CD4-positive, alpha-beta T cell treated with Interleukin-4 for 1 hour (primary cell): ENCODE measurements around the gene CENPM.

ENCODE experiments used
- DNase-seq, 2 donors: peaks; one replicate each; pipeline ENCODE4 v3.0.0-alpha.2; 2020 to 2022

CENPM gene

DNA sequence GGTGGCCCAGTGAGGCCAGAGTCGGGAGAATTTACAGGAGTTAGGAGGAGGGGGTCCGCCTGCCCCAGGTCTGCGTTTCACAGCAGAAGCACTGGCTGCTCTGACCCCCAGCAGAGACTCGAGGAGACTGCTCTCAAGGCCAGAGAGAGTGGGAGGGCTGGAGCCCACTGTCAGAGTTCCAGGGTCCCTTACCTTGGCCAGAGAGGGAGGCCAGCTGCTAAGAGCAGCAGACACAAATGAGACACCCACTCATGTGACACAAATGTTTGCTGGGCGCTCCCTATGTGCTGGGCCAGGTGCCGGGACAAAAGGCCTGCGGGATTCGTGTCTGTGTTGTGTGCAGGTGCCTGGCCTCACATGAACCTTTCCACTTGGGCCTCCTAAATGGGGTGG lies 17.5 kb downstream of the CENPM start:
- no peak for DNase-seq

DNA sequence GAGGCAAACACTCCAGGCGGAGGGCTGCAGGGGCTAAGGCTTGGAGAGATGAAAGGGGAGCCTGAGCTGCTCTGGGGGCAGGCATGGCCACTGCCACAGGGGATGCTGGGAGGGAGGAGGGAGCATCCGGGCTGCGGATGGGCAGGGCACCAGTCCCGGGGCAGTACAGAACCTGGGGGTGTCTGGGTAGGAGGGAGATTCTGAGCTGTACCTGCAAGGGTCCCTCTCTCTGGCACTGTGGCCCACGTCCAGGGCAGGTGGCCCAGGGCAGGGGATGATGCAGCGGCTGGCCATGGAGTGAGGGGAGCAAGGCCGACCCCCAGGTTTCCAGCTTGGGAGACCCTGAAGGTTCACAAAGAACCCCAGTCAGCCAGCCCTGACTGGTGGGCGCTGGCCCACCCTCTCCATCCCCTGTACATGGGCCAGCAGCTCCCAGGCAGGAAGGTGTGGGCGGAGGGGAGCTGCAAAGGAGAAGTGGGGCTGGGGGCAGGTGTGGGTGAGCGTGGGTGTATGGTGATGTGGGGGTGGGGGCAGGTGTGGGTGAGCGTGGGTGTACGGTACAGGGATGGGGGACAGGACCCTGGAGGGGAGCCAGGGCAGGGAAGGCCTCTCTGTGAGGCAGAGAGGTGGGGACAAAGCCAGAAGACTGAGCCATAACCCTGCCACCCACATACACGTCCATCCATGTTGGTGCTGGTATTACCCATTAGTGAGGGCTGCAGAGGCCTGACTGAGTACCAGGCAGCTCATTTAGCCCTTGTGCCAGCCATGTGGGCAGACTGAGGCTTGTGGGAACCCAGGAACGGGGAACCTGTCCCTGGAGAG lies 18.1 kb downstream of the CENPM start:
- peak in 1 of 2 donors; percentile 64 for DNase-seq

DNA sequence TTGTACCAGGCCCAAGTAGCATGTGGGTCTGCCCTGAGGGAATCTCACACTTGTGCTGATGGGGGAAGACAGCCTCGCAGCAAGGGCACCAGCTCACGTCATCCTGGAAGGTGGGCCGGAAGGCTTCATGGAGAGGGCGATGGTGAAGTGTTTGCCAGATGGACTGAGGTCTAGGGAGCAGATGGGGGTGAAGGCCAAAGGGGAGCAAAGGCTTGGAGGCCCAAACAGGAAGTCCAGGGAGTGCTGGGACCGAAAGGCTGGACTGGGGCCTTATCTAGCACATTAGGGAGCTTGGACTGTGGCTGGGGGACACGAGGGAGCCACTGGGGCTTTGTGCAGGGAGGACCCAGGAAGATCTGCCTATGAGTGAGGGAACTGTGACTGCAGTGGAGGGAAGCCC lies 19.1 kb downstream of the CENPM start:
- no peak for DNase-seq

DNA sequence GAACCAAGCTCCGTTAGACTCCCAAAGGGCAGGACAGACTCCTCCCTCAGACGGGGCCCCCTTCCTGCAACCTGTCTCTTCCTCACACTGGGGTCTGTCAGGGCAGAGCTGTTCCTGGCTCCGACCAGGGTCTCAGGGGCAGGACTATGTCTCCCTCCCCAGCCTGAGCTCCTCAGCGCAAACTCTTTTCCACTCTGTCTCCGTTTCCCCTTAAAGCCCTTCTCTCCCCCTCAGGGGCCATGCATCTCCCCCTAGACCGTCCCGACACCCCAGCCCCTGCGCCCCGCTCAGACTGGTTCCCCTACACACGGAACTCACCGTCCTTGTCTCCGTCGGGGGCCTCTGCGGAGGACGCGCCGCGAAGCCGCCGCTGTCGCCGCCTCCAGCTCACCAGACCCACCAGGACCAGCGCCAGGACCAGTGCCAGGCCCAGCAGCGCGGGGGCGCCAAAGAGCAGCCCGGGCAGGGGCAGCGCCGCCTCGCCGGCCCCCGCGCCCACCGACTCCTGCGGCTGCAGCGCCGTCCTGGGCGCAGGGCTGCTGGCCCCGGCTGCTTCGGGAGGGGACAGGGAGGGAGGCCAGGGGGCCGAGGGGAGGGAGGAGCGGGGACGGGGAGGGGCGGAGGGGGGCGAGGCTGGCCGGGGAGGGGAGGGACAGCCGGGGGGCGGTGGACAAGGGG lies 21.0 kb downstream of the CENPM start:
- DNase-seq: peak; percentile 78 to 79

DNA sequence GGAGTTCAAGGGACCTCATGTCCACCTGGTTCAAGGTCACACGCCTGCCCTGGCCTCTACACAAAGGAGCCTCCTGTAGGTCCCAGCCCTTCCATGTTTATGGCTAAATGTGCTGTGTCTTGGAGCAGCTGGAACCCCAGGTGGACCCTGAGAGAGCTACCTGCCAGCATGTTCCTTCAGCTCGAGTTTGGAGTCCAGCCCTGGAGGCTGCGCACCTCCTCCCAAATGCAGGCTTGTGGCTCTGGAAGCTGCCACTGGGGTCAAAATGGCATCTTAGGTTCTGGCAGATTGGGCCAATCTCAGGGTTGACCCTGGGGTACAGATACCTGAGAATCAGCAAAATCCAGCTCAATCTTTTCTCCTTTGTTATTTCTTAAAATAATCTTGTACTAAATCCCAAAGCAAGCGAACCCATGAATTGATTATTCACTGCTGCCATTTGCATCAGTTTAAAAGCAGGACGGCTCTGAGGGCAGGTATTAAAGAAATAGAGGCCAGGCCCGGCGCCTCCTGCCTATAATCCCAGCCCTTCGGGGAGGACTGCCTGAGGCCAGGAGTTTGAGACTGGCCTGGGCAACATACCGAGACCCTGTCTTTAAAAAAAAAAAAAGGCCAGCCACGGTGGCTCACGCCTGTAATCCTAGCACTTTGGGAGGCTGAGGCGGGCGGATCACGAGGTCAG lies 23.2 kb downstream of the CENPM start:
- no peak for DNase-seq

DNA sequence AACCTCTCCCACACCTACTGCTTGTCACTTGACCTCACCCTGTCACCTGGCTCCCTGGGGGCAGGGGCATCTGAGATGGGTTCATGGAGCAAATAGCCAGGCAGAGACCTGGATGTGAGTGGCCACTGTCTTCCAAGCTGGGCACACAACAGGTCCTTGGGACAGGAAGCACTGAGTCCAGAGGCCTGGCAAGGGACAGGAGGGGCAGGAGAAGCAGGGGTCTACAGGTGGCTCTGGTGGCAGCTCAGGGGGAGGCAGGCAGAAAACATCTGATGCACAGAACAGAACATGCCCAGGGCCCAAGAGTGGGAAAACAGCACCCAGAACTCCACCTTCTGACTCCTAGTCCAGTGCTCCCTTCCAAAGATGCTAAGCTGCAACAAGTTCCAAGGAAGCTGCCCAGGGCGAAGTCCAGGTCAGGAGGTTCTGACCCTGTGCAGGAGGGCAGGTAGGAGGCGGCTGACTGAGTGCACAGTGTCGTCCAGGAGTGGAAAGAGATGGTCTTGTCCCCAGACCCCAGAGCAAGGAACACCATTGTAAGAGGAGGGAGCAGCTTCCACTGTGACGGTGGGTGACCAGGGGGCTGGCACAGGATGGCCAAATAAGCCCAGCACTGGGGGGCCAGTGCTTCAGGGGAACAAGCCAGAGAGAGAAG lies 23.9 kb downstream of the CENPM start:
- no peak for DNase-seq

DNA sequence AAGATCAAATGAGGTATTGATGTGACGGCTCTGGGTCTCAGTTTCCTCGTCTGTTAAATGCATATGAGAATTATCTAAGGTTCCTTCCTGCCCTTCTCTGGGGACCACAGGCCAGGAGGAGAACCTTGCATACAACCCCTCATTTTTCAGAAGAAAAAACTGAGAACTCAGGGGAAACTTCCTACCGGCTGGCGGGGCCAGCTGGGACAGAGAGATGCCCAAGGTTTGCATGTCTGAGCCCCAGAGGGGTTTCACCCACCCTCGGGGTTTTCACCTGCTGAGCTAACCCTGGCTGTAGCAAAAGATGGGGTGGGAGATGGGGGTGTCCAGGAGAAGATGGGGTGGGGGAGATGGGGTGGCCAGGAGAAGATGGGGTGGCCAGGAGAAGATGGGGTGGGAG lies 24.6 kb downstream of the CENPM start:
- DNase-seq: no peak

DNA sequence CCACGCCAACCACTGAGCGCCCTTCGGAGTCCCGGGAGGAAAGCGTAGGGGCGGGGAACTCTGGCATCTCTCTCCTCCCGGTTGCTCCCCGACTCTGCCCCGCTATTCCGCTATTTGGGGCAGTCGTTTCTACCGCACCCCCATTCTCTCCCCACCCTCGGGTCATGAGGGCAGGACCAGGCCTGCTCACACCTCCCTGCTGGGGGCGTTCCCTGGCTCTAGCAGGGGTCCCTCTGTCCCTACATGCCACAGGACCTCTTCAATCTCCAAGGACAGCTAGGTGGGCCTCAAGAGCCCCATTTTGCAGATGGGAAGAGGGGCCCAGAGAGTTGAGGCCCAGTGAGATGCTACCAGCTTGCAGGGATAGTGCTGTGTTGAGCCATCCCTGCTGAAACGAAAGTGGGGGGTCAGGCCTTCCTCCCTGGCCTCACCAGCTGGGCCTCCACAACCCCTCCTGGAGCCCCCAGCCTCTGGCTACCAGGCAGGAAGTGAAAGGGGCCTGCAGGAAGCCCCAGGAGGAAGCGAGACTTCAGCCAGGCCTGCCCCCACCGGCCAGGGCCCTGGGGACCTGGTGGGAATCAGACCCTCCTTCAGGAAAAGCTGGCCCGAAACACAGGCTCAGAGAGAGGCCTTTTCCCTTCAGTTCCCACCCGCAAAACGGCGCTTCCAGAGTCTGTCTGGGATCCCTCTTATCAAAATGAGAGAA lies 26.5 kb downstream of the CENPM start:
- DNase-seq: peak in 1 of 2 donors; percentile 65

DNA sequence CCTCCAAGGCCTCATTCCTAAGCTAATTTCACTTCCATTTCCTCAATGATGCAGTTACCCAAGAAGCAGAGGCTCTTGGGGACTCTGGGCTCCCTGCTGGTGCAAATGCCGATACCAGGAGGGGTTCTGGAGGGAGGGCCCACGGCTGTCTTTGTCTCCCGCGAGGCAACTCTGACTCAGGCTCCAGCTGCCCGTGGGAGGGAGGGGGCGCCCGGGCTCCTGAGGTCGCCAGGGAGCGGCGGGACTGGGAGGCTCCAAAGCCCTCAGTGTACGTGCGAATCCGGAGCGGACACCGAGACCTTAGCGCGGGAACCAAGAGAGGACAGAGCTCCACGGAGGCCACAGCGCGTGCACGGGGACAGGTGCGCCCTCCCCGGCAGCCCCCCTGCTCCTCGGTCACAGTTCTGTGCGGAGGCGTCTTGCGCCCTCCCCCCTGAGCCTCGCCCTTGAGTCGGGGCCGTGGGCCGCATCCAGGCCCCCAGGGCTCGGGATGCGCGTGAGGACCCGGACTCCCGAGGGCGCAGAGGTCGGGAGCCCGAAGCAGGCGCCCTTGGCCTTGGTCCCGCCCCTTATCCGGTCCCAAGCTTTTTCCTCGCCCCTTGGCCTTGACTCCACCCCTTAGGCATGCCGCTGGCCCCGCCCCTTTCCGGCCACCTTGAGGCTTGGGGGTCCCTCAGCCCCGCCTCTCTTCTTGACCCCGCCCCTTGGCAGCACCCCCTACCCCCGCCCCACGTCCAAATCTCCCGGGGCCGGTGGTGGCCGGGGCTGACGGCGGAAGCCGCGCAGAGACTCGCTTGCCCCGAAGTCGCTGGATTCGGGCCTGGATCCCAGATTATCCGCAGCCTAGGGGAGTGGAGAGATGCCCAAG lies 27.4 kb downstream of the CENPM start:
- DNase-seq: peak; percentile 44 to 77

DNA sequence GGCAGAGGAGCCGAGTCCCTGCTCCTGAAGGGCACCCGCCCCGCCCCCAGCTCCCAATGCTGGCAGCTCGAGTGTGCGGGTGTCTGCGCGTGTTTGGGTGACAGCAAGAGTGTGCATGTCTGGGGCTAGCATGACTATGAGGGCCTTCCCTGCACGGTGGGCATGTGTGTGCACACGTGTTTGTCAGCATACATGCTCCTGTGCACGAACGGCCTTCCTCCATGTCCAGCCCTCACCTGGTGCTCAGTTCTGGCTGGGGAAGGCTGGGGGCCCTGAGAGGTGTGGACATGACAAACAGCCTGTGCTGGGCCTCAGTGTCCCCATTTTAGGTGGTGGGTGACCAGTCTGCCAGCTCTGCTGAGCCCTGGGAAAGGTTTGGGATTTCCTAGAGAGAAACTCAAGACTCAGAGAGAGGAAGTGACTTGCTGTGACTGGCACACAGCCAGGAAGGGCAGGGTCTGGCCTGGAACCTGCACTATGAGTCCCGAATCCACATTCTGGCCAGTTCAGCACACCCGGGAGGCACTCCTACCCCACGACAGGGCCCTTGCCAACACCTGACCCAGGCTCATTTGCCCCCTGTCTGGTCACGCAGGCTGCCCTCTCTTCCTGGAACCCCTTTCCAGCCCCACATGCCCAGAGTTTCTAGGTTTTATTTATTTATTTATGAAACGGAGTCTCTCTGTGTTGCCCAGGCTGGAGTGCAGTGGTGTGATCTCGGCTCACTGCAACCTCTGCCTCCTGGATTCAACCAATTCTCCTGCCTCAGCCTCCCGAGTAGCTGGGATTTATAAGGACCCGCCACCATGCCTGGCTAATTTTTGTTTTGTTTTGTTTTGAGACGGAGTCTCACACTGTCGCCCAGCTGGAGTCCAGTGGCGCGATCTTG lies 28.8 kb downstream of the CENPM start:
- DNase-seq: peak in 1 of 2 donors; percentile 58

DNA sequence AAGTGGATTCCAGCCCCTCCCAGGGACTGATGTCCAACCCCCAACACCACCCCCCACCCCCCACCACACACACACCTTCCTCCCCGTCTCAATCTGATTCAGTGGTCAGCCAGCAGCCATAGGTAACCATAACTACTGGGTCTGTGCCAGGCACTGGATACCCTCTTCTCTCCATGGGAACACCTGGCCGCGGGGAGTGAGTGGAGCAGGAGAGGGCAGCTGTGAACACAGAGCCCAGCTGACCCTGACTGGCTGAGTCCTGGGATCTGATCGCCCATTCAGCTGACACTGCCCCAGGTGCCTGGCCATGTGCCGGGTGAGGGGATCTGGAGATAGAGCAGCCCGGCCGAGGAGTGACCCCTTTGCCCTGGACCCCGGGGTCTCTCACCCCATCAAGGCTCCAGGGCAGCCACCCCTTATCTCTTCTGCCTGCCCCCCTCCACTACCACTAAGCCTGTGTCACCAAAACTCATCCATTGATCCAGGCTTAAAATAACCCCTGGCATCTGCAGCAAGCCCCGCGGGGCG lies 29.5 kb downstream of the CENPM start:
- DNase-seq: no peak

DNA sequence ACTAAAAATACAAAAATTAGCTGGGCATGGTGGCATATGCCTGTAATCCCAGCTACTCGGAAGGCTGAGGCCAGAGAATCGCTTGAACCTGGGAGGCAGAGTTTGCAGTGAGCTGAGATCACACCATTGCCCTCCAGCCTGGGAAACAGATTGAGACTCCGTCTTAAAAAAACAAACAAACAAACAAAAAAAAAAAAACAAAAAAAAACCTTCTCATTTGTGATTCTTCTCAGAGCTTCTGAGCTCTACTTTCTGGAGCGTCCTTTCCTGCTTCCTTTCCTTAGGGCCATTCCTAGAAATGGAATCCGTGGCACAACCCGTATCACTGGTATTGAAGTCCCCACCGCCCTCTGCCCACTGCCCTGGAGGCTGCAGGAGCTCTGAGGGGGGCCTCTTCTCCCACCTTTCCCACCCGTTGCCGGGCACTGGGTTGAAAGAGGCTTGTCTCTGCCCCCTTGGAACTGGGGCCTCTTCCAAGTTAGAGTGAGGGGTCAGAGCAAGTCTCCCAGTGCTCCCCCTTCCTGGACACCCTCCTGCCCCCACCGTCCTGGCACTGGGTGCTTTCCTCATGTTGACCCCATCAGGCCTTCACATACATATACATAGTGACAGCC lies 30.1 kb downstream of the CENPM start:
- DNase-seq: no peak

DNA sequence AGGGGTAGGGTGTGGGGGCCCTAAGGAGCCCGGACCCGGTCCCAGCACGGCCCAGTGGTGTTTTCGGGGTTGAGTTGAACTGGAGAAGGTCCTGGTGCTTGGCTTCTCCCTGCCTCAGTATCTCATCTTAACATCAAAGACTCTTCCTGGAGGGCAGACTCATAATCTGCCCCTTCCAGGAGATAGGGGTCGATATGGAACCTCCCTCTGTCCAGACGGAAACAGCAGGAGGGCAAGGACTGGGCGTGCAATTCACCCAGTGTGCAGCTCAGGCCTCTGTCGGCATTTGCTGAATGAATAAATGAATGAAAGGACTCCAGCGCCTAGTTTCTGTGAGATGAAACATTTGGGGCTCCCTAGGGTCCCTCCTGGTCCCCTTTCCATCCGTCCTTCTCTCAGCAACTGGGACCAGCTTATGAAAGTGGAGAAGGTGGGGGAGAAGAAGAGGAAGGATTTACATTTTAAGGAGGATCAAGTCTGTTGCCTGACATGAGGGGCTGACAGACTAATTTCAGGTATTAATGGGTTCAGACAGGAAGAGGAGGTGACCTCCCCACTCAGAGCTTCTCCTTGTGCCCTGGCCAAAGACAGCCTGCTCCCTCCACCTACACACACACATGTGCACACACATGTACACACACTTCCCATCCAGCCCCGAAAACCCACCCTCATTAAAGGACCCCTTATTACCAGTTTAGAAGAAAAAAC lies 31.0 kb downstream of the CENPM start:
- no peak for DNase-seq

DNA sequence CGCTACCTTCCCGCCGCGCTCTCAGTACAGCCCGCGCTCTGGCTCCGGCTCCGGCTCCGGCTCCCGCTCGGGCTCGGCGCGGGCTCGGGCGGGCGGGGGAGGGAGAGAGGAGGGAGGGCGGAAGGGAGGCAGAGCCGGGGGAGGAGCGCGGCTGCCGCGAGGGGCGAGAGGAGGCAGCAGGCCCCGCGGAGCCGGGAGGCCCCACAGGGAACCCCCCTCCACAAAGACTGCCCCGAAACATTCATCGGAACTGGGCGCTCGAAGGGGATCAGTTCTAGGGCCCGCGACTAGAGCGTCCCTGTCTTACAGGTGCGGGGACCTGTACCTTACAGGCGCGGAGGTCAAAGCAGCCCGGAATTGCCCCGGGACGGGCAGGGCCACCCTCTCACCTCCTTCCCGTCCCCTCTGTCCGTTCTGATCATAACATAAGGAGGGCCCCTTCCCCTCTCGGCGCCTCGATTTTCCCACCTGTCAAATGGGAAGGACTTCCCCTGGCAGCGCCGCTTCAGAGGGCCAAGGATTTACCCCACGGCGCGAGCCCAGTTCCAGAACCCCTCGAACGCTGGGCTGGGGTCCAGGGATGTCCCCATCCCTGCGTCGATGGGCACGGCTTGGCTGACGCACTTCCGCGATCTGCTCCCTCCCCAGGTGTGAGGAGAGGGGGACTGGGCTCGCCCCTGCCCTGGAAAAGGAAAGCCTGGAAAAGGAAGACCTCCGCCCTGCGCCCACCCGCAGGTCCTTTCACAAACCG lies 31.7 kb downstream of the CENPM start, which contains the start of gene SHISA8:
TSS of gene SHISA8 (minus strand) at position 40 of the 751 bp plus-strand sequence. CDS start 407 bp downstream, outside the sequence.
- DNase-seq: peak; percentile 65 to 66

DNA sequence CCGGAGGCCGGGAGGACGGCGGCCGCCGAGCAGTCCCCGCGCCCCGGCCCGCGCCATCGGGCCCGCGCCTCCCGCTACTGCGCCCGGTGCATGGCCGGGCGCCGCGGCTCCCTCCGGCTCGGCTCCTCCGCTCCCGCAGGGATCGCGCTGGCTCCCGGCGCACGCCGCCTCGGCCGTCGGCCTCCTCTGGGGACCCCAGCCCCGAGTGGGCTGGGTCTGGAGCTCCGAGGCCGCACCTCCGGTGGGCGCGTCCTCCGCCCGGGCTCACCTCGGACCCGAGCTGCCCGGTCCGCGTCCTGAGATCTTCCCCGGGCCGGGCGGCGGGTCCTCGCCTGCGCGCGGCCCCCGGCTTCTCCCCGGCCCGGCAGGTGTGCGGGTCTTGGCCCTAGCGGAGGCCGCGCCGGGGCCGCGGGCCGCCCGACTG lies 32.3 kb downstream of the CENPM start:
- DNase-seq: no peak

DNA sequence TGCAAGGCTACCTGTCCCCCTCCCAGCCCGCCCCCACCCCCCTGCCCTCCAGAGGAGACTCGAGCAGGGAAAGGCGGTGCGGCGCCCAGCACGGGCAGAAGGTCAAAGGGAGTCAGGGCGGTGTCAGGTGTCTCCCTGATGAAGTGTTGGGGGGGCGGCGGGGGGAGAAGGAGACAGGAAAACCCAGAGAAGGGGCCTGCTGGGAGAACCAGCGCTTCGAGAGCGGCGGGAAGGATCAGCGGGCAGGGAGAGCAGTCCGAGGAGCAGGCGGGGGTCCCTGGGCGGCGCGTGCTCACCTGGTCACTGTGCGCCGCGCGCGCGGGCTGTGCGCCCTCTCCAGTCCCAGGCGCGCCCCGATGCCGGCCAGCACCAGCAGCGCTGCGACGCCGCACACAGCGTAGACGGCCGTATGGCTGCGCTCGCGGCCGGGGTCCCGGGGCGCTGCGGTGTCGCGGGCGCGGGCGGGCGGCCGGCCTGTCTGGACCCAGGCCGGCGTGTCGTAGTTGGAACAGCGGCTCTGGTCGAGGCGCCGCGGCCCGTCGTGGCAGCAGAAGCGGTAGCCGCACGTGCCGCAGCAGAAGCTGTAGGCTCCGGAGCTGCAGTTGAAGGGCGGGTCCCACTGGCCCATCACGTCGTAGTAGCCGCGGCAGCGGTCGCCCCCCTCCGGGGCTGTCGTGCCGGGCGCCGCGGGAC lies 33.0 kb downstream of the CENPM start:
- DNase-seq: no peak

DNA sequence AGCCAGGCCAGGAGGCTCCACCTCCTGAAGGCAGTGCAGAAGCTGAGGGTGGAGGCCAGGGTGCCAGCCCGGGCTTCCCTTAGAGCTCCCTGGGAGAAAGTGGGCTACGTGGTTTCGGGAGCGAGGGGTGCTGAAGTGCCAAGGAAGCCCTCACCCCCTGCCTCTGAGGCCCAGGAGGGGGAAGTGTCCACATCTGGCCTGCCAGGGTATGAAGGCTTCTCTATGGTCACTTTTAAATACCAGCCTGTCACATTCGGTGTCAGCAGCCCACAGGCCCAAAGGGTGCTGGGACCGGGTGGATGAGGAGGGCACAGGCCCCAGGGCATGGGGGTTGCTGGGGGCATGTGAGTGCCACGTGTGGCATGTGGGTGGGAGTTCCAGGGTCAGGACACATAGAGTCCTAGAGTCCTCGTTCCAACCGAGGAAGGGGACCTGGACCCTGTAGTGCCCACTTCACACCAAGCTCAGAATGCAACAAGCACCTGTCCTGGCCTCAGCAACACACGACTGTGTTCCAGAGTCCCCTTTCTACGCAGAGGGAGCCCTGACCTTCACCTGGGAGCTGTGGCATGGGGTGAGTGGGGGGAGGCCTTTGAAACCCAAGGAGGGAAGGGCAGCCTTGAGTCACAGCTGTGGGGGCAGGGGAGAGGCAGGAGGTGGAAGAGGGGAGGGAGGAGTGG lies 33.8 kb downstream of the CENPM start:
- no peak for DNase-seq
